ENCODE measurements around the gene FTCD. TPM values are rescaled to one million over a fixed set of nuclear protein-coding genes. Genes with fewer than 3 reads are reported as not detected.
A peak's percentile ranks its signal among the peaks of the same experiment; 100 is the strongest.

The FTCD gene
- total and polyA plus RNA-seq, 9 of the 15 experiments (the other 6 are each of a cell fraction or from before 2014, with no cell fraction given) = 0.11 to 1.6 (median 0.67) TPM; not detected in 5

- TF ChIP-seq E2F6 (IDR thresholded peaks at IDR 0.05; ENCODE audit: borderline replicate concordance in 1 of 2, extremely low read depth in 1 of 2, insufficient read depth in 1 of 2, insufficient read length in 1 of 2, low read depth in 1 of 2, low read length in 1 of 2, poor library complexity in 1 of 2, severe bottlenecking in 1 of 2) (peak in 1 of 2 experiments; percentile 37), RBM15 (IDR thresholded peaks at IDR 0.05; ENCODE audit: insufficient read depth, low read length) (no peak), SPI1 (IDR thresholded peaks at IDR 0.05; ENCODE audit: borderline replicate concordance, low read depth, low read length) (no peak), C11orf30 (IDR thresholded peaks at IDR 0.05; ENCODE audit: low read depth) (no peak), MTA3 (IDR thresholded peaks at IDR 0.05; ENCODE audit: borderline replicate concordance) (no peak), PCBP2 (IDR thresholded peaks at IDR 0.05; ENCODE audit: low read depth, low read length, poor library complexity, severe bottlenecking) (no peak), NR2C2 (CRISPR knock-in tag; IDR thresholded peaks at IDR 0.05) (no peak), NR2C2 (tag; IDR thresholded peaks at IDR 0.05) (peak; percentile 62), SNIP1 (IDR thresholded peaks at IDR 0.05; ENCODE audit: low read depth) (no peak), POLR2G (IDR thresholded peaks at IDR 0.05; ENCODE audit: low read depth, low read length) (no peak), THRA (IDR thresholded peaks at IDR 0.05) (no peak), HMGN3 (IDR thresholded peaks at IDR 0.05; ENCODE audit: borderline replicate concordance, extremely low read depth, insufficient read length, low read depth, low read length) (peak; percentile 3), ASH1L (IDR thresholded peaks at IDR 0.05; ENCODE audit: borderline replicate concordance, low read depth, partially characterized antibody) (no peak), ZNF224 (CRISPR knock-in tag; IDR thresholded peaks at IDR 0.05) (no peak)
- TF ChIP-seq, protein P1, sequence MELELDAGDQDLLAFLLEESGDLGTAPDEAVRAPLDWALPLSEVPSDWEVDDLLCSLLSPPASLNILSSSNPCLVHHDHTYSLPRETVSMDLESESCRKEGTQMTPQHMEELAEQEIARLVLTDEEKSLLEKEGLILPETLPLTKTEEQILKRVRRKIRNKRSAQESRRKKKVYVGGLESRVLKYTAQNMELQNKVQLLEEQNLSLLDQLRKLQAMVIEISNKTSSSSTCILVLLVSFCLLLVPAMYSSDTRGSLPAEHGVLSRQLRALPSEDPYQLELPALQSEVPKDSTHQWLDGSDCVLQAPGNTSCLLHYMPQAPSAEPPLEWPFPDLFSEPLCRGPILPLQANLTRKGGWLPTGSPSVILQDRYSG (tag; conservative IDR thresholded peaks at IDR 0.05; ENCODE audit: low read depth) = no peak
- TF ChIP-seq, protein P2, sequence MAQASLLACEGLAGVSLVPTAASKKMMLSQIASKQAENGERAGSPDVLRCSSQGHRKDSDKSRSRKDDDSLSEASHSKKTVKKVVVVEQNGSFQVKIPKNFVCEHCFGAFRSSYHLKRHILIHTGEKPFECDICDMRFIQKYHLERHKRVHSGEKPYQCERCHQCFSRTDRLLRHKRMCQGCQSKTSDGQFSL (CRISPR knock-in tag; IDR thresholded peaks at IDR 0.05) = peak; percentile 78; the same call in 1 of the 2 replicates
- TF ChIP-seq, protein P2 (tag; IDR thresholded peaks at IDR 0.05) = no peak
- TF ChIP-seq, protein P3, sequence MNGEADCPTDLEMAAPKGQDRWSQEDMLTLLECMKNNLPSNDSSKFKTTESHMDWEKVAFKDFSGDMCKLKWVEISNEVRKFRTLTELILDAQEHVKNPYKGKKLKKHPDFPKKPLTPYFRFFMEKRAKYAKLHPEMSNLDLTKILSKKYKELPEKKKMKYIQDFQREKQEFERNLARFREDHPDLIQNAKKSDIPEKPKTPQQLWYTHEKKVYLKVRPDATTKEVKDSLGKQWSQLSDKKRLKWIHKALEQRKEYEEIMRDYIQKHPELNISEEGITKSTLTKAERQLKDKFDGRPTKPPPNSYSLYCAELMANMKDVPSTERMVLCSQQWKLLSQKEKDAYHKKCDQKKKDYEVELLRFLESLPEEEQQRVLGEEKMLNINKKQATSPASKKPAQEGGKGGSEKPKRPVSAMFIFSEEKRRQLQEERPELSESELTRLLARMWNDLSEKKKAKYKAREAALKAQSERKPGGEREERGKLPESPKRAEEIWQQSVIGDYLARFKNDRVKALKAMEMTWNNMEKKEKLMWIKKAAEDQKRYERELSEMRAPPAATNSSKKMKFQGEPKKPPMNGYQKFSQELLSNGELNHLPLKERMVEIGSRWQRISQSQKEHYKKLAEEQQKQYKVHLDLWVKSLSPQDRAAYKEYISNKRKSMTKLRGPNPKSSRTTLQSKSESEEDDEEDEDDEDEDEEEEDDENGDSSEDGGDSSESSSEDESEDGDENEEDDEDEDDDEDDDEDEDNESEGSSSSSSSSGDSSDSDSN (IDR thresholded peaks at IDR 0.05; ENCODE audit: borderline replicate concordance in 1 of 2, low read depth in 2 of 2, low read length in 2 of 2) = no peak
These were observed 30.2 kb downstream of the FTCD start (continued) for GRCh38 chr21:46124926-46125845.
